CD4-positive, alpha-beta T cell treated with Interleukin-4 for 1 hour (primary cell): Measurements from ENCODE around the gene GSTA1.
"Not testable (repeated sequence)": the region's sequence is repeated elsewhere in the genome, so short reads cannot be mapped to it uniquely, and the experiment has no call there.

ENCODE experiments used
- DNase-seq, 2 donors: peaks; one replicate each; pipeline ENCODE4 v3.0.0-alpha.2; 2020 to 2022

The GSTA1 gene

DNA sequence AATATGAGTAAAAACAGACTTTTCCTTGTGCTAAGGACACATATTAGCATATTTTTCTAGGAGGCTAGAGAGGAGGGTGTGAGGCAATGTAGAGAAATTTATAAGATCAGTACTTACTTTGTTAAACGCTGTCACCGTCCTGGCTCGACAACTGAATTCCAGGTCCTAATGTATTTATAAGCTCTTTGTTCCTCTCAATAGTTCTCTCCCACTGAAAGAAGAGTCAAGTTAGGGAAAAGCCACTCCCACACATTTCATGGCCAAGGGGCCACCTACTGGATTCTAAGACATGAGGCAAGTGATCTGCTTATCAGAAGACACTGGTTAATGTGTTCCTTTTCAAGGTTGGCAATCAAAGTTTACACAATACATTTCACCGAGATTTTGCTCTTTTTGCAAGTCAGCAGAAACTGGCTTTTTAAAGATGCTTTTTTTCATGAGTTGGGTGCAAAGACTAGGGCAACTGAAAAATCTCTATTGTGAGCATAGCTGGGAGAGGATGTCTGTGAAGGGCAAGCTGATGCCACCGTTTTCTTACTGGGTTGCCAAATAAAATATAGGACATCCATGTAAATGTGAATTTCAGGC, at the start of gene GSTA1:
TSS of gene GSTA1 (minus strand) at position 149 of the 588 bp plus-strand sequence. CDS start 4,549 bp downstream, outside the sequence.
- not testable (repeated sequence) for DNase-seq

DNA sequence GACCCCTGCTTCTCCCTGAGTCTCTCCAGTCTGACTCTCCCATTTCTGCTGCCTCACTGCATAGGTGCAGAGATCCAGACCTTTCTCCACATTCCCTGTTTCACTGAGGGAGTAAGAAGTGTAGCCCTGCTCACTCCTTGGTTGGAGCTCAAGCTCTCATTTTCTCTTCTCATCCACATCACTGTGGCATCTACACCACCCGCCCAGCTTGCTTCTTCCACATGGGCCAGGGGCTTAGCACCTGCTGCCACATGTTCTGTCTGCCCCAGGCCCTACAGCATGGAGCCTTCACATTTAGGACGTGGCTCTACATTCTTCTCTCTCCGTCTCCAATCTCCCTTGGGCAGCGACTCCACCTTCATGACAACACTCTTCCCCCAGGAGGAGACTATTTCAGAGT, 45.5 kb upstream of the GSTA1 start:
- DNase-seq: no peak

DNA sequence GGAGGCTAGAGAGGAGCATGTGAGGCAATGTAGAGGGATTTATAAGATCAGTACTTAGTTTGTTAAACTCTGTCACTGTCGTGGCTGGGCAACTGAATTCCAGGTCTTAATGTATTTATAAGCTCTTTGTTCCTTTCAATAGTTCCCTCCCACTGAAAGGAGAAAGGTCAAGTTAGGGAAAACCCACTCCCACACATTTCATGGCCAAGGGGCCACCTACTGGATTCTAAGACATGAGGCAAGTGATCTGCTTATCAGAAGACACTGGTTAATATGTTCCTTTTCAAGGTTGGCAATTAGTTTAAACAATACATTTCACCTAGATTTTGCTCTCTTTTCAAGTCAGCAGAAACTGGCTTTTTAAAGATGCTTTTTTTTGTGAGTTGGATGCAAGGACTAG, 42.4 kb upstream of the GSTA1 start:
- no peak for DNase-seq

- no peak for DNase-seq
Measured at GRCh38 chr6:52843605-52844004, 40.0 kb upstream of the GSTA1 start.

DNA sequence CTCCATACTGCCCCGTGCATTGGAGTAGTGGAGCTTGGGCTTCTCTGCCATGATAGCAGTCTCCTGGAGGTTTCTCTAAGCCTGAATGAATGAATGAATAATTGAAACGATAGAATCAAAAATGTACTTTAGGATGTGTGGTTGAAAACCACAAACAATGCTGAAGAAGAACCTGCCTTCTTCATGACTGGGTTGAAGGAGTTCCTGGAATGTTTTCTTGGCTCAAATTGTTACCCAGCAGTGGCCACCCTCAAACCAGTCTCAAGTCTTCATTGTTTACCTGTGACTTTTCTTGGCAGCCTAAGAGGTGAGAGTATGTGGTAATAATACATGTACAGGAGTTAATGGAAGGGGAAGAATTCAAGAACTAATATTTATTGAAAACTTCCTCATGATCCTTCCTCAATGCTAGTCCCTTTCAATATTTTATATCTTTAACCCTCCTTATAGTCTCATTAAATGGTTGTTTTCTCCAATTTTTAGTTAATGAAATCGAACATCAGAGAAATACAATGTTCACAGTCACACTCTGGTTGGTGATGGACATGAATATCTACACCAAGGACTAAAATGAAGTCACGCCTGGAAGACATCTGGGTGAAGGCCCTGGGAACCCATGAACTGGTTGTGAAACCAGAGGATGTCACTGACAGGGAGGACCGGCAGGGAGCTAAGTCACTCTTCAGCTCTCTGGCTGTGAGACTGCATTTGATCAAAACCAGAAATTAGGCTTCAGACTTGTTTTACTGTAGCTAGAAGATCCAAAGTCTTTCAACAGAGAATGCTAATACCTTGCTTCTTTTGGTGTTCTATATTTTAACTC, 37.4 kb upstream of the GSTA1 start, which contains the start of gene GSTA5:
TSS of gene GSTA5 (minus strand) at position 51 of the 823 bp plus-strand sequence.
- DNase-seq: no peak

- peak; percentile 46 to 54 for DNase-seq
Measured at GRCh38 chr6:52839124-52840055, 35.8 kb upstream of the GSTA1 start.

DNA sequence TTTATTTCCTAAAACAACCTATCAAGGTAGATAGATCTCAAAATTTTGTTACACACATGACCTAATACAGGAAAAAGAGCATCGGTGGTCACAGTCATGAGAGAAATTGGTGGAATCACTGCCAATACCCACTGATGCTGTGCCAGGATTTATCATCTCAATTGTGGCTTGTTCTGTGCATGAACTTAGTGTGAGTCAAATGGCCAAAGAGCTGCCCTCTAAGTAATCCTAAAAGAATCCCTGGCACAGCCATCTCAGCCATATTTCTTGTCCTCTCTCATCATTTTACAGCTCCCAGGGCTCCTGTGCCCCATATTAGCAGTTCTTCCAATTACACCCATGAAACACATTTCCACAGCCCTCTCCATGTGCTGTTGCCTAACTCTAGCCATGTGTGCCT, 30.9 kb upstream of the GSTA1 start:
- no peak for DNase-seq

GRCh38 chr6:52830869-52831268, 27.3 kb upstream of the GSTA1 start:
- DNase-seq: not testable (repeated sequence)

DNA sequence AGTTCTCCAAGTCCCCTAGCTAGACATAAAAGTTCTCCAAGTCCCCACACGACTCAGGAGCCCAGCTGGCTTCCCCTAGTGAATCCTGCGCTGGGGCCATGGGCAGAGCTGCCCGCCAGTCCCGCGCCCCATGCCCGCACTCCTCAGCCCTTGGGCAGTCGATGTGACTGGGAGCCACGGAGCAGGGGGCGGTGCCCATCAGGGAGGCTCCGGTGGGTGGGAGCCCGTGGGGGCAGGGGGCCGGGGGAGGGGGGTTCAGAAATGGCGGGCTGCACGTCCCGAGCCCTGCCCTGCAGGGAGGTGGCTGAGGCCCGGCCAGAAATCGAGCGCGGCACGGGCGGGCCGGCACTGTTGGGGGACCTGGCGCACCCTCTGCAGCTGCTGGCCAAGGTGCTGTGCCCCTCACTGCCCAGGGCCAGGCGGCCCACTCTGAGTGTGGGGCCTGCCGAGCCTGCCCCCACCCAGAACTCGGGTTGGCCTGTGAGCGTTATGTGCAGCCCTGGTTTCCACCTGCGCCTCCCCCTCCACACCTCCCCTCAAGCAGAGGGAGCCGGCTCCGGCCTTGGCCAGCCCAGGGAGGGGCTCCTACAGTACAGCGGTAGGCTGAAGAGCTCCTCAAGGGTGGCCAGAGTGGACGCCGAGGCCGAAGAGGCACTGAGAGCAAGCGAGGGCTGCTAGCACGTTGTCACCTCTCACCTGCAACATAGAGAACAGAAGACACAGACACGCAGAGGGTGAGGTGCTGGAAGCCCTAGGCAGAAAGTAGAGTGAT, 25.6 kb upstream of the GSTA1 start:
- DNase-seq: no peak

DNA sequence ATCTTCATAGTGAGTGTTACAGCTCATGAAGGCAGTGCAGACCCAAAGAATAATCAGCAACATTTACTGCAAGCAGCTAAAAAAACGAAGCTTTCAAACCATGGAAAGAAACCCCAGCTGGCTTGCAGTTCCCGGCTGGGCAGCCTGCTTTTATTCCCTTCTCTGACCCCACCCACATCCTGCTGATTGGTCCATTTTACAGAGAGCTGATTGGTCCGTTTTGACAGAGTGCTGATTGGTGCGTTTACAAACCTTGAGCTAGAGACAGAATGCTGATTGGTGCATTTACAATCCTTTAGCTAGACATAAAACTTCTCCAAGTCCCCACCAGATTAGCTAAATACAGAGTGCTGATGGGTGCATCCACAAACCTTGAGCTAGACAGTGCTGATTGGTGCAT, 25.0 kb upstream of the GSTA1 start:
- not testable (repeated sequence) for DNase-seq

DNA sequence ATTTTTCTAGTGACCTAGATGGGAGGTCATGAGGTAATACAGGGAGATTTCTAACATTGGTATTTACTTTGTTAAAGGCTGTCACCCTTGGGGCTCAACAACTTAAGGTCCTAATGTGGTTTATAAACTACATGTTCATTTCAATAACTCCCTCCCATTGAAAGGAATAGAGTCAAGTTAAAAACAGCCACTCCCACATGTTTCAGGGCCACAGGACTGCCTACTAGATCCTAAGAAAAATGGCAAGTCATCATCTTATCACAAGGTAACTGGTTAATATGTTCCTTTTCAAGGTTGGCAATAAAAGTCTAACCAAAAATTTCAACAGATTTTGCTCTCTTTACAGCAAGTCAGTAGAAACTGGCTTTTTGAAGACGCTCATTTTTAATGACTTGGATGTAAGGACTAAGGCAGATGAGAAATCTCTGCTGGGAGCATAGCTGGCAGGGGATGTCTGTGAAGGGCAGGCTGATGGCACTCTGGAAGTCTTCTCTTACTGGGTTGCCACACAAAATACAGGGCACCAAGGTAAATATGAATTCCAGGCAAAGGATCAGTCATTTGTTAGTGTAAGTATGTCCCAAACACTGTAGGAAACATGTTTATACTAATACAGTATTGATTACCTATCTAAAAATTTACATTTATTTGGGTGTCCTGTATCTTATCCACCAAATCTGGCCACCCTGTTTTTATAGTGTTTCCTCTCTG, 23.6 kb upstream of the GSTA1 start:
- not testable (repeated sequence) for DNase-seq

- DNase-seq: no peak
Measured at GRCh38 chr6:52826513-52826912, 22.9 kb upstream of the GSTA1 start.

DNA sequence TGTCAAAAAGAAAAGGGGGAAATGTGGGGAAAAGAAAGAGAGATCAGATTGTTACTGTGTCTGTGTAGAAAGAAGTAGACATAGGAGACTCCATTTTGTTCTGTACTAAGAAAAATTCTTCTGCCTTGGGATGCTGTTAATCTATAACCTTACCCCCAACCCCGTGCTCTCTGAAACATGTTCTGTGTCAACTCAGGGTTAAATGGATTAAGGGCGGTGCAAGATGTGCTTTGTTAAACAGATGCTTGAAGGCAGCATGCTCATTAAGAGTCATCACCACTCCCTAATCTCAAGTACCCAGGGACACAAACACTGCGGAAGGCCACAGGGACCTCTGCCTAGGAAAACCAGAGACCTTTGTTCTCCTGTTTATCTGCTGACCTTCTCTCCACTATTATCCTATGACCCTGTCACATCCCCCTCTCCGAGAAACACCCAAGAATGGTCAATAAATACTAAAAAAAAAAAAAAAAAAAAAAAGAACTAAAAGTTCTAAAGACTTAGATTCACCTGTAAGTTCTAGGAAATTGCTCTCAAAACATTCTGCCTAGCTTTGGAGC, 22.4 kb upstream of the GSTA1 start:
- DNase-seq: not testable (repeated sequence)

GRCh38 chr6:52825270-52825793, 21.7 kb upstream of the GSTA1 start:
- DNase-seq: not testable (repeated sequence)

DNA sequence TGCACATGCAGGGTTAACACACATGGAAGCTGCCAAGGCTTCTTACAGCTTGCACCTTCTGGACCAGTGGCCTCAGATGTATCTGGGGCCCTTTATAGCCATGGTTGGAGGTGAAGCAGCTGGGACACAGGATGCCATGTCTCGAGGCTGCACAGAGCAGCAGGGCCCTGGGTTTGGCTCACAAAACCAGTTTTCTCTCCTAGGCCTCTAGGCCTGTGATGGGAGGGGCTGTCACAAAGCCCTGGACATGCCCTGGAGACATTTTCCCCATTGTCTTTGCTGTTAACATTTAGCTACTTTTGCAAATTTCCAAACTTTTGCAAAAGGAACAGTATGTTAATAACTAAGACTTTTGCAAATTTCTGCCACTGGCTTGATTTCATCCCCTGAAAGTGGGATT, 18.2 kb upstream of the GSTA1 start:
- DNase-seq: no peak

- no peak for DNase-seq
Measured at GRCh38 chr6:52820198-52820597, 16.6 kb upstream of the GSTA1 start.

DNA sequence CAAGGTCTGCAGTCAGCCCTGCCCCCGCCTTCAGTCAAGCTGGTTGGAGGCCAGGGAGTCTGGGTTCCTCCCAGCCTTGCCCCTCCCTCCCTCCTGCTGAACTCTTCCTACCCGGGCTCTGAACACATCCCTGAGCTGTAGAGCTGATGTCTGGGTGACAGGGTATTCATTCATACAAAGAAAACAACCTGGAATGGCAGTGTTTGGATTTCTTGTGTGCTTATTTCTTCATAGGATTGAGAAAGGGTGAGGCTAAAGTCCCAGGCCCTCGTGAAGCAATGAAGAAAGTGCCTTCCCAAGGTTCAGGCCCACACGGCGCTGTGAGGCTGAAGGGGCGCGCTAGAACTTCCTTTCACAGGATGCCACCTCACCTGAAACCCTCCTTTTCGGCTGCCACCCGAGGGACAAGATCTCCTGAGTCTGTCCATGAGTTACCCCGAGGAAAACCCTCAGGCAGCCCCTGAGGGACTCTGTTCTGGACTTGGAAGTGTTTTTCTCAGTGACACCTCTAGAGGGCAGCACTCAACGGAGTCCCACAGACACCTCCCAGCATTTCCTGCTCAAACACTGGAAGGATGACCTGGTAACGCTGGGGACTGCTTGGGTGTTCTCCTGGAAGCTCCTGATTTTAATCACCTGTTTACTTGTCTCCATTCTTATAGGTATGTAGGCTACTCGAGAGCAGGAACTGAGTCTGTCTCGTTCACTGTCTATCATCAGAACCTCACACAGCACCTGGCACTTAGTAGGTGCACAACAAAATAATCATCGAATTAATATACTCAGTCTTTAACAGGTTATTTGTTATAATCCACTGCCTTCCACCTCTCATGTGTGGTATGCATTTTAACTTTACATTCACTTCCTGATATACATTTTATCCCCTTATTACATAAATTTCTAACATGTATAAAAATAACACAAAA, 11.8 kb upstream of the GSTA1 start:
- DNase-seq: peak; percentile 42 to 50

- not testable (repeated sequence) for DNase-seq
Measured at GRCh38 chr6:52814545-52814944, 10.9 kb upstream of the GSTA1 start.

- DNase-seq: not testable (repeated sequence)
Measured at GRCh38 chr6:52809777-52810176, 6.2 kb upstream of the GSTA1 start.

GRCh38 chr6:52808660-52809059, 5.0 kb upstream of the GSTA1 start:
- no peak for DNase-seq
